ENCODE data around the gene PTPRS. TPM values are rescaled to one million over a fixed set of nuclear protein-coding genes. Genes with fewer than 3 reads are reported as not detected.

The PTPRS gene
- total RNA-seq, 2 donors from 2014 or later, result 2.0 to 2.7 TPM

GRCh38 chr19:5308451-5309437, 31.9 kb downstream of the PTPRS start:
- no peak overlapping the region for H3K4me3 Mint-ChIP-seq
- ATAC-seq (replicated peaks in 1 of 2) (peak in 1 of 2 donors; percentile 17), DNase-seq (no peak)

DNA sequence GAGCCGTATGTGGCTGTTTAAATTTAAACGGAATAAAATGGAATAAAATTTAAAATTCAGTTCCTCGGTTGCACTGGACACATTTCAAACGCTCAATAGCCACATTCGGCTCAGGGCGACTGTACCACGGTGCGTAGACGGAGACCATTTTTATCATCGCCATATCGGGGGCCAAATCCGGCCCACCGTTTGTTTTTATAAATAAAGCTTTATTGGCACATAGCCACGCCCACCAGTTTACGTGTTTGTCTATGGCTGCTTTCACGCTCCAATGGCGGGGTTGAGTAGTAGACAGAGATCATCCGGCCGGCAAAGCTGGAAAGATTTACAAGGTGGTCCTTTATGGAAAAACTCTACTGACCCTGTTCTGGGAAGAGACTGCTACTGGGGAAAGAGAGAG, 33.0 kb downstream of the PTPRS start:
- H3K36me3 Mint-ChIP-seq (ENCODE audit: insufficient read depth in 2 of 2), result no peaks in the 10 kb centered on the region
- no peaks in the 10 kb centered on the region for H3K4me1 Mint-ChIP-seq (ENCODE audit: low read depth)
- no peak overlapping the region for H3K27ac Mint-ChIP-seq
- no peaks in the 10 kb centered on the region for H3K9me3 Mint-ChIP-seq
- DNase-seq, result no peak
- H3K27me3 Mint-ChIP-seq (ENCODE audit: low read depth), result no peaks in the 10 kb centered on the region
- no peak for ATAC-seq (replicated peaks in 1 of 2)
- H3K4me3 Mint-ChIP-seq, result no peak overlapping the region

More at GRCh38 chr19:5308451-5309437, 31.9 kb downstream of the PTPRS start:
- Mint-ChIP-seq H3K9me3 (no peaks in the 10 kb centered on the region), H3K27me3 (ENCODE audit: low read depth) (no peaks in the 10 kb centered on the region), H3K36me3 (ENCODE audit: insufficient read depth in 2 of 2) (no peaks in the 10 kb centered on the region), H3K4me1 (ENCODE audit: low read depth) (no peaks in the 10 kb centered on the region), H3K27ac (no peak overlapping the region)

DNA sequence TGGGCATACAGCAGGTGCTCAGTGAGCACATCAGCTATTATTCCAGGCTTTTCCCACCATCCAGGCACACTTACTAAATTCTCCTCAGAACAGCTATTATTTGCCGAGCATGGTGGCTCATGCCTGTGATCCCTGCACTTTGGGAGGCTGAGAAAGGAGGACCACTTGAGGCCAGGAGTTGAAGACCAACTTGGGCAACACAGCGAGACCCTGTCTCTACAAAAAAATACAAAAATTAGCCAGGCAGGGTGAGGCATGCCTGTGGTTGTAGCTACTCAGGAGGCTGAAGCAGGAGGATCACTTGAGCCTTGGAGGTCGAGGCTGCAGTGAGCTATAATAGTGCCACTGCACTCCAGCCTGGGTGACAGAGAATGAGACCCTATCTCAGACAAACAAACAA, 35.4 kb downstream of the PTPRS start:
- H3K27me3 Mint-ChIP-seq (ENCODE audit: low read depth), result no peaks in the 10 kb centered on the region
- H3K36me3 Mint-ChIP-seq (ENCODE audit: insufficient read depth in 2 of 2), result no peaks in the 10 kb centered on the region
- ATAC-seq (replicated peaks in 1 of 2), result no peak
- H3K4me1 Mint-ChIP-seq (ENCODE audit: low read depth), result no peaks in the 10 kb centered on the region
- H3K4me3 Mint-ChIP-seq, result no peak overlapping the region
- H3K27ac Mint-ChIP-seq, result no peak overlapping the region
- no peaks in the 10 kb centered on the region for H3K9me3 Mint-ChIP-seq
- DNase-seq, result no peak

DNA sequence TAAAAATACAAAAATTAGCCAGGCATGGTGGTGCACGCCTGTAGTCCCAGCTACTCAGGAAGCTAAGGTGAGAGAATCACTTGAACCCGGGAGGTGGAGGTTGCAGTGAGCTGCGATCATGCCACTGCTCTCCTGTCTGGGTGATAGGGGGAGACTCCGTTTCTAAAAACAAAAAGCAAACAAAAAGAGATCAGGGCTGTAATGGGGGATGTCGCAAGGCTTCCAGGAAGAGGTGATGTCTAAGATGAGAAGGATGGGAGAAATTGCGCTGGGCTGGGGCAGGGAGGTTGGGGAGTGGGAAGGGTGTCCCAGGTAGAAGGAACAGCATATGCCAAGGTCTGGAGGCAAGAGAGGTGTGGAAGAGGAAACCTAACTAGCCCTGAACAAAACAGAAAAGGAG, 36.1 kb downstream of the PTPRS start:
- H3K27me3 Mint-ChIP-seq (ENCODE audit: low read depth), result no peaks in the 10 kb centered on the region
- no peaks in the 10 kb centered on the region for H3K36me3 Mint-ChIP-seq (ENCODE audit: insufficient read depth in 2 of 2)
- H3K4me3 Mint-ChIP-seq, result no peak overlapping the region
- H3K9me3 Mint-ChIP-seq, result no peaks in the 10 kb centered on the region
- ATAC-seq (replicated peaks in 1 of 2) (no peak), DNase-seq (no peak)
- no peaks in the 10 kb centered on the region for H3K4me1 Mint-ChIP-seq (ENCODE audit: low read depth)
- no peak overlapping the region for H3K27ac Mint-ChIP-seq

GRCh38 chr19:5303208-5303607, 37.4 kb downstream of the PTPRS start:
- H3K4me1 Mint-ChIP-seq (ENCODE audit: low read depth), result no peaks in the 10 kb centered on the region
- H3K36me3 Mint-ChIP-seq (ENCODE audit: insufficient read depth in 2 of 2), result no peaks in the 10 kb centered on the region
- H3K27ac Mint-ChIP-seq, result no peak overlapping the region
- H3K27me3 Mint-ChIP-seq (ENCODE audit: low read depth), result no peaks in the 10 kb centered on the region
- H3K4me3 Mint-ChIP-seq, result no peak overlapping the region
- DNase-seq (no peak), ATAC-seq (replicated peaks in 1 of 2) (no peak)
- peaks cover 0 to 4% of the 10 kb centered on the region in 2 donors for H3K9me3 Mint-ChIP-seq

DNA sequence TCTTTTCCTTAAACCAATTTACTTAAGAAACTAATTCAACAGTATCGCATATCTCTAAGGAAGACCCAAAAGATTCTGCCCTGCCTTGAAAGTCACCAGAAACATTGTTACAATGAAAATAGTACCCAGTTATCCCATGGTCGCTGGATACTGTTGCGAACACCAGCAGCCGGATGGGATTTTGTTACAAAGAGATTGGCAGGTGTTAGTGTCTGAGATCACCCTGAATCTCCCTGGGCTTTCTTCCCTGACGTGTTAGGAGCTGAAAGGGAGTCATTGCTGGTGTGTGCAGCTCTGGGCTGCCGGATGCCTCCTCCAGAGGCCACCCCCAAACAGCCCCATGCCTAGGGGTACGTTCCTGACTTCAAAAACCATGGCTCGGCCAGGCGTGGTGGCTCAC, 38.2 kb downstream of the PTPRS start:
- no peak for DNase-seq
- Mint-ChIP-seq H3K4me3 (no peak overlapping the region), H3K9me3 (peaks cover 0 to 4% of the 10 kb centered on the region in 2 donors), H3K27me3 (ENCODE audit: low read depth) (no peaks in the 10 kb centered on the region), H3K4me1 (ENCODE audit: low read depth) (no peaks in the 10 kb centered on the region), H3K27ac (no peak overlapping the region), H3K36me3 (ENCODE audit: insufficient read depth in 2 of 2) (no peaks in the 10 kb centered on the region)
- no peak for ATAC-seq (replicated peaks in 1 of 2)

DNA sequence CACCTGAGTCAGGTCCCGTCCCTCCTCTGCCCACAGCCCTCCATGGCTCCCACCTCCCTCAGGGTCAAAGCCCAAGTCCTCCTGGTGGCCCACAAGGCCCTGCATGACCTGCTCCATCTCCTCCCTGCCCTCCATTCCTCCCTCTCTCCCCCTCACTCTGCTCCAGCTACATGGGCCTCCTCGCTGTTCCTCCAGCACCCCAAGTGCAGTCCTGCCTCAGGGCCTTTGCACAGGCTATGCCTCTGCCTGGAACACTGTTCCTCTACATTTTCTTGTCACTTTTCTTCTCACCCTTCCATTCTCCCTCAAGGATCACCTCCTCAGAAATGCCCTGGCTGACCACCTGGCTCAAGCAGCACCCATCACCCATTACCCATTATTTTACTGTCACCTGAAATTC, 41.5 kb downstream of the PTPRS start:
- no peak for ATAC-seq (replicated peaks in 1 of 2)
- no peak for DNase-seq

DNA sequence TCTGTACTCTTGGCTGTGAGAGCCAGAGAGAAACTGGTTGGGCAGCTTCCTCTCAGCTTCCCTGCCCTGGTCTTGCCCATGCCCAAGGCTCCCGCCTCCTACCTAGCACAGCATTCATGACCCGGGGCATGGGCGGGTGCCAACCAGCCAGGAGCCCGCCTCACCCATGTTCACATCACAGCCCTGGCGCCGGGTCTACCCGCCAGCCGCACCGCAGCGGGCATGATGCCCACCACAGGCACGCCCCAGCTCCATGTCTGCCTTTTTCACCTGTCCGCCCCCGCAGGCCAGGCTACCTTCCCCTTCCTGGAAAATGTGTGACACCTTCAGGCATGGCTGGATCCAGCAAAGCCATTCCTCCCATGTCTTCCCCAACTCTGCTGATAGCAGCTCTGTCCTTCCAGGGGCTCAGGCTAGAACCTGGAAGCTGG, 42.1 kb downstream of the PTPRS start:
- peaks cover 0 to 4% of the 10 kb centered on the region in 2 donors for H3K9me3 Mint-ChIP-seq
- H3K4me3 Mint-ChIP-seq, result no peak overlapping the region
- DNase-seq, result no peak
- H3K36me3 Mint-ChIP-seq (ENCODE audit: insufficient read depth in 2 of 2), result no peaks in the 10 kb centered on the region
- H3K27me3 Mint-ChIP-seq (ENCODE audit: low read depth), result peaks cover 2% of the 10 kb centered on the region
- no peaks in the 10 kb centered on the region for H3K4me1 Mint-ChIP-seq (ENCODE audit: low read depth)
- no peak for ATAC-seq (replicated peaks in 1 of 2)
- H3K27ac Mint-ChIP-seq, result no peak overlapping the region

More for the DNA sequence above, 41.5 kb downstream of the PTPRS start:
- Mint-ChIP-seq H3K4me1 (ENCODE audit: low read depth) (no peaks in the 10 kb centered on the region), H3K36me3 (ENCODE audit: insufficient read depth in 2 of 2) (no peaks in the 10 kb centered on the region), H3K4me3 (no peak overlapping the region), H3K27me3 (ENCODE audit: low read depth) (no peaks in the 10 kb centered on the region), H3K27ac (no peak overlapping the region), H3K9me3 (peaks cover 0 to 4% of the 10 kb centered on the region in 2 donors)

- Mint-ChIP-seq H3K4me3 (no peak overlapping the region), H3K9me3 (peaks cover 0 to 4% of the 10 kb centered on the region in 2 donors), H3K36me3 (ENCODE audit: insufficient read depth in 2 of 2) (no peaks in the 10 kb centered on the region), H3K27me3 (ENCODE audit: low read depth) (peaks cover 5% of the 10 kb centered on the region), H3K4me1 (ENCODE audit: low read depth) (peaks cover 2% of the 10 kb centered on the region), H3K27ac (no peak overlapping the region)
- ATAC-seq (replicated peaks in 1 of 2), result no peak
- DNase-seq, result no peak
Measured at GRCh38 chr19:5297272-5297669, 43.3 kb downstream of the PTPRS start.

DNA sequence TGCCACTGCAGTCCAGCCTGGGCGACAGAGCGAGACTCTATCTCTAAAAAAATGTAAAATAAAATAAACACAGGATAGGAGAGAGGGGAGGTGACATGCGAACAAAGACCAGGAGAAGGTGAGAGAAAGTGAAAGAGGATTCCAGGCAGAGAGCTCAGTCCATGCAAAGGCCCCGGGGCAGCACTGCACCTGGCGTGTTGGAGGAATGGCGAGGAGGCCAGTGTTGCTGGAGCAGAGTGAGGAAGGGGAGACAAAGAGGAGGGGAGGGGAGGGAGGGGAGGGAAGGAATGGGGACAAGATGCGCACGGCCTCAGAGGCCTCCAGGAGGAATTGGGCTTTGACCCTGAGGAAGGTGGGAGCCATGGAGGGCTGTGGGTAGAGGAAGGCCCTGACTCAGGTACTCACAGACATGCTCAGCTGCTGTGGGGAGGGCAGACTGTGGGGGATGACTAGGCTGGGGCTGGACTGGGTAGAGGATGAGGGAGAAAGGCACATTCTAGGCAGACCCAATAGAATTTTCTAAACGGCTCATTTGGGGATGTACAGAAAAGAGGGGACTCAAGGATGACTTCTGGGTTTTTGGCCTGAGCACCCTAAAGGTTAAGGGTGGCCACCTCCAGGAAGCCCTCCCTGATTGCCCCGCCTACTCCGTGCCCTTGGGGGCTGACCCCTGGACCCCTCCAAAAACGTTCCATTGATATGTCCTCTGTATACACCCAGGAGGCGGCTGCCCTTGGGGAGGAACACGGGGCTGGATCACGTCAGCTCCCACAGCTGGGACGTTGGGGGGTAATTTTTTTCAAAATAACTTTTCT, 43.9 kb downstream of the PTPRS start:
- DNase-seq, result no peak
- Mint-ChIP-seq H3K9me3 (peaks cover 0 to 4% of the 10 kb centered on the region in 2 donors), H3K36me3 (ENCODE audit: insufficient read depth in 2 of 2) (no peaks in the 10 kb centered on the region), H3K27ac (no peak overlapping the region), H3K4me3 (no peak overlapping the region), H3K4me1 (ENCODE audit: low read depth) (peaks cover 8% of the 10 kb centered on the region), H3K27me3 (ENCODE audit: low read depth) (peaks cover 10% of the 10 kb centered on the region)
- ATAC-seq (replicated peaks in 1 of 2), result no peak

DNA sequence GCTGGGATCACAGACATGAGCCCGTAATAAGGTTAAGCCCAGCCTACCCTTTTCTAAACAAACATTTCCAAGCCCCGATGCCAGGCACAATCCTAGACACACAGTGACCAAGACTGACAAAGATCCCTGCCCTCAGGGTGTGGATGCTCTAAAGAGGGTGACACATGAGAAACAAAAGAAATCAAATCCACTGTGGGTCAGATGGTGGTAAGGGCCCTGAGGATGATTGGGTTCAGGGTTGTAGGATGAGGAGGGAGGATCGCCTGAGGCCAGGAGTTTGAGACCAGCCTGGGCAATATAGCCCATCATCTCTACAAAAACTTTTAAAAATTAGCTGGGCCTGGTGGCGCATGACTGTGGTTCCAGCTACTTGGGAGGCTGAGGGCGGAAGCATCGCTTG, 44.6 kb downstream of the PTPRS start:
- H3K27ac Mint-ChIP-seq, result no peak overlapping the region
- no peaks in the 10 kb centered on the region for H3K36me3 Mint-ChIP-seq (ENCODE audit: insufficient read depth in 2 of 2)
- H3K4me3 Mint-ChIP-seq, result no peak overlapping the region

DNA sequence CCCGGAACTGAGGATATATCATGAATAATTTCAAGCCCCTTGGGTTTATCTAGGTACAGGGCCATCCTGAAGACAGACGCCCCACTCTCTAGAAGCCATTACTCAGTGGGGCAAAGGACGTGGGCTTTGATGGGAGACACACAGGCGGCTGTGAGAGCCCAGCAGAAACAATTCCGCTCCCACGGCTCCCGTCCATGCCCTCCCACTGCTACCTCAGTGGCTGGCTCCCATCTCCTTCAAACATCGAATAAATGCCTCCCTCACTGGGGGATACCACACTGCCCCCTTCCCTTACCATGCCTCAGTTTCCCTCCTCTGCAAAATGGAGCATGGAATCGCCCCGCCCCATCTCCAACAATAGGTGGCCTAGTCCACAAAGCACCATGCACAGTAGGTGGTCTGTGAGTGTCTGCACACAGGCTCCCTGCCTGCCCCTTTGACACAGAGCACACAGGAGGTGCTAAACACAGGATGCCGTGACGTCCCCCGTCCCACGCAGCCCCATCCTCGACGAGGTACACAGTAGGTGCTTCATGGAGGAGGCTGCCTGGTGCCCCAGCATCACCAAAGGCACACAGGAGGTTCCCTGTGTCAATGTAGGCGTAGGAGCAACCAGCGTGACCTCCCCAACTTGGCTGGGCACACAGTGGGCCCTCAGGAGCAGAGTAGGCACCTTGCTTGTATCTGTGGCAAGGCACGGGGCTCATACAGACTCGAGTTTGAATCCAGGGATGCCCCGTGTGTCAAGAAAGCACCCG, 46.0 kb downstream of the PTPRS start:
- H3K4me1 Mint-ChIP-seq (ENCODE audit: low read depth), result peaks cover 11% of the 10 kb centered on the region
- H3K9me3 Mint-ChIP-seq, result peaks cover 0 to 4% of the 10 kb centered on the region in 2 donors
- H3K27me3 Mint-ChIP-seq (ENCODE audit: low read depth), result peaks cover 13% of the 10 kb centered on the region
- no peaks in the 10 kb centered on the region for H3K36me3 Mint-ChIP-seq (ENCODE audit: insufficient read depth in 2 of 2)
- H3K4me3 Mint-ChIP-seq, result peak overlapping the region; percentile 13 to 38
- ATAC-seq (replicated peaks in 1 of 2), result no peak
- no peak overlapping the region for H3K27ac Mint-ChIP-seq
- no peak for DNase-seq

More for the DNA sequence above, 44.6 kb downstream of the PTPRS start:
- DNase-seq (no peak), ATAC-seq (replicated peaks in 1 of 2) (no peak)
- H3K4me1 Mint-ChIP-seq (ENCODE audit: low read depth), result peaks cover 11% of the 10 kb centered on the region
- peaks cover 13% of the 10 kb centered on the region for H3K27me3 Mint-ChIP-seq (ENCODE audit: low read depth)
- H3K9me3 Mint-ChIP-seq, result peaks cover 0 to 4% of the 10 kb centered on the region in 2 donors
